Osteoblast (primary cell): Measurements from ENCODE around the gene OTUB2. TPM values are rescaled to one million over a fixed set of nuclear protein-coding genes. Genes with fewer than 3 reads are reported as not detected.

Experiments
- DNase-seq: peaks from one replicate; pipeline ENCODE4 v3.0.0; 2011; ENCODE audit warnings: low spot score, mixed read lengths; ENCODE audit not compliant: insufficient read length; ENCODE audit errors: missing footprints
- H2AFZ ChIP-seq: 2 replicates; pipeline ENCODE4 v1.6.0; 2011; ENCODE audit warnings: mild to moderate bottlenecking, low read length
- H3K27ac ChIP-seq: 2 replicates; pipeline ENCODE4 v1.5.1; 2011; ENCODE audit warnings: mild to moderate bottlenecking, low read depth, low read length, moderate library complexity
- H3K27me3 ChIP-seq: 2 replicates; pipeline ENCODE4 v1.6.0; 2012; ENCODE audit warnings: mild to moderate bottlenecking, control low read depth, inconsistent platforms, low read length, moderate library complexity; ENCODE audit not compliant: insufficient read depth
- H3K36me3 ChIP-seq: 2 replicates; pipeline ENCODE4 v1.5.1; 2011; ENCODE audit warnings: mild to moderate bottlenecking, low read length, control low read depth, moderate library complexity; ENCODE audit not compliant: insufficient read depth
- H3K4me1 ChIP-seq: 2 replicates; pipeline ENCODE4 v1.5.1; 2011; ENCODE audit warnings: mild to moderate bottlenecking, low read length, control low read depth, moderate library complexity; ENCODE audit not compliant: insufficient read depth
- H3K4me2 ChIP-seq: 2 replicates; pipeline ENCODE4 v1.6.0; 2011; ENCODE audit warnings: mild to moderate bottlenecking, low read length; ENCODE audit not compliant: insufficient read depth
- H3K4me3 ChIP-seq: fragments of 200-600 bp; sonication (generic); 3 replicates; pipeline ENCODE4 v1.5.1; 2012; ENCODE audit warnings: mild to moderate bottlenecking, low read length, inconsistent platforms; ENCODE audit not compliant: insufficient read depth
- H3K79me2 ChIP-seq: 2 replicates; pipeline ENCODE4 v1.6.0; 2012; ENCODE audit warnings: mild to moderate bottlenecking, low read length, control low read depth, inconsistent platforms; ENCODE audit not compliant: insufficient read depth
- H3K9me3 ChIP-seq: 2 replicates; pipeline ENCODE4 v1.5.1; 2011; ENCODE audit warnings: low read depth, low read length, control low read depth
- H4K20me1 ChIP-seq: 2 replicates; pipeline ENCODE4 v1.6.0; 2012; ENCODE audit warnings: mild to moderate bottlenecking, low read length, control low read depth; ENCODE audit not compliant: insufficient read depth
- total RNA-seq: library from RNA; depleted of rRNA; stranded (reverse); fragments of >200 nt; gene quantifications from 2 replicates; pipeline ENCODE4 v1.2.3, GENCODE V29; 2012
- TF ChIP-seq, protein P1 (sequence below): IDR thresholded peaks from 2 replicates; pipeline ENCODE4 v1.5.1; 2011; ENCODE audit warnings: mild to moderate bottlenecking, low read depth, low read length, moderate library complexity; ENCODE audit errors: extremely low read depth

Gene OTUB2
- total RNA-seq, 1 donor, result 1.4 TPM

DNA sequence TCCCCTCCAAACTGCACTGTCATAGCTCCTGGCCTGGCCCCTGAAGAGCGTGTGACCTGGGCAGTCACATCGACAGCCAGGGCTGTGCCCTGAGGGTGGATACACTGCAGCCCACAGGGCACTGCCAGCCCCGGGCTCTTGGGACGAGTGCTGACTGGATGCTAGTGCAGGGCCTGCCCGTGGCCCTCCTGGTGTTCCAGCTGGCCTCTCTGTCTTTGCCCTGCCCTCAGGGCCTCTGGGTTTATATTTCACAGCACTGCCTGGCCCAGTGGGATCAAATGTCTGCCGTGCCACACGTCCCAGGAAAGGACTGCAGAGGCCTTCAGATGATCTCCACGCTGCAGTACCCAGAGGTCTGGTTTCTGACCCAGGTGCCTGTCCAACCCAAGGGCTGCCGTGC is 39.2 kb upstream of the OTUB2 start:
- Histone ChIP-seq H4K20me1 (no peaks in the 10 kb centered on the region), H3K27me3 (no peaks in the 10 kb centered on the region), H2AFZ (no peak overlapping the region), H3K4me2 (no peak overlapping the region), H3K9me3 (no peaks in the 10 kb centered on the region), H3K4me3 (no peak overlapping the region), H3K27ac (no peak overlapping the region), H3K4me1 (peaks cover 20% of the 10 kb centered on the region), H3K36me3 (no peaks in the 10 kb centered on the region), H3K79me2 (no peaks in the 10 kb centered on the region)
- TF ChIP-seq, protein P1, sequence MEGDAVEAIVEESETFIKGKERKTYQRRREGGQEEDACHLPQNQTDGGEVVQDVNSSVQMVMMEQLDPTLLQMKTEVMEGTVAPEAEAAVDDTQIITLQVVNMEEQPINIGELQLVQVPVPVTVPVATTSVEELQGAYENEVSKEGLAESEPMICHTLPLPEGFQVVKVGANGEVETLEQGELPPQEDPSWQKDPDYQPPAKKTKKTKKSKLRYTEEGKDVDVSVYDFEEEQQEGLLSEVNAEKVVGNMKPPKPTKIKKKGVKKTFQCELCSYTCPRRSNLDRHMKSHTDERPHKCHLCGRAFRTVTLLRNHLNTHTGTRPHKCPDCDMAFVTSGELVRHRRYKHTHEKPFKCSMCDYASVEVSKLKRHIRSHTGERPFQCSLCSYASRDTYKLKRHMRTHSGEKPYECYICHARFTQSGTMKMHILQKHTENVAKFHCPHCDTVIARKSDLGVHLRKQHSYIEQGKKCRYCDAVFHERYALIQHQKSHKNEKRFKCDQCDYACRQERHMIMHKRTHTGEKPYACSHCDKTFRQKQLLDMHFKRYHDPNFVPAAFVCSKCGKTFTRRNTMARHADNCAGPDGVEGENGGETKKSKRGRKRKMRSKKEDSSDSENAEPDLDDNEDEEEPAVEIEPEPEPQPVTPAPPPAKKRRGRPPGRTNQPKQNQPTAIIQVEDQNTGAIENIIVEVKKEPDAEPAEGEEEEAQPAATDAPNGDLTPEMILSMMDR, result no peak
- peak; percentile 64 for DNase-seq

DNA sequence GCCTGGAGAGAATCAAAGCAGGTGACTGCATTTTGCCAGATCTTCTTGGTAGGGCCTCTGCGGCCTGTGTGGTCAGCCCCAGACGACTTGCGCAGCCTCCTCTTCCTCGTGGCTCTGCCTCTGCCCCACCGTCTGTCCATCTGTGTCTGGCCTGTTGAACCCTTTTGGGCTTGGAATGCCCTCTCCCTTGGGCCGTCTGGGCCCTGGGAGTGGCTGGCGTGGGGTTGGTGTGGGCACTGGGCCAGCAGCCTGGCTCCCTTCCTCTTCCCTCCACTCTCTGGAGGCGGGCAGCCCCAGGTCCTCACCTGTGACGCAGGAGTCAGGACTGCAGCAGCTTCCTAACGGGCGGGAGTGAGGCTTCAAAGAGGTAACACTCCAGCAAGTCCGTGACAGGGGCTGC is 38.8 kb upstream of the OTUB2 start:
- TF ChIP-seq, protein P1, result no peak
- Histone ChIP-seq H3K79me2 (no peaks in the 10 kb centered on the region), H3K9me3 (no peaks in the 10 kb centered on the region), H2AFZ (no peak overlapping the region), H3K4me3 (no peak overlapping the region), H3K27me3 (no peaks in the 10 kb centered on the region), H3K27ac (no peak overlapping the region), H3K4me1 (peaks cover 20% of the 10 kb centered on the region), H4K20me1 (no peaks in the 10 kb centered on the region), H3K36me3 (no peaks in the 10 kb centered on the region), H3K4me2 (no peak overlapping the region)
- DNase-seq, result no peak

DNA sequence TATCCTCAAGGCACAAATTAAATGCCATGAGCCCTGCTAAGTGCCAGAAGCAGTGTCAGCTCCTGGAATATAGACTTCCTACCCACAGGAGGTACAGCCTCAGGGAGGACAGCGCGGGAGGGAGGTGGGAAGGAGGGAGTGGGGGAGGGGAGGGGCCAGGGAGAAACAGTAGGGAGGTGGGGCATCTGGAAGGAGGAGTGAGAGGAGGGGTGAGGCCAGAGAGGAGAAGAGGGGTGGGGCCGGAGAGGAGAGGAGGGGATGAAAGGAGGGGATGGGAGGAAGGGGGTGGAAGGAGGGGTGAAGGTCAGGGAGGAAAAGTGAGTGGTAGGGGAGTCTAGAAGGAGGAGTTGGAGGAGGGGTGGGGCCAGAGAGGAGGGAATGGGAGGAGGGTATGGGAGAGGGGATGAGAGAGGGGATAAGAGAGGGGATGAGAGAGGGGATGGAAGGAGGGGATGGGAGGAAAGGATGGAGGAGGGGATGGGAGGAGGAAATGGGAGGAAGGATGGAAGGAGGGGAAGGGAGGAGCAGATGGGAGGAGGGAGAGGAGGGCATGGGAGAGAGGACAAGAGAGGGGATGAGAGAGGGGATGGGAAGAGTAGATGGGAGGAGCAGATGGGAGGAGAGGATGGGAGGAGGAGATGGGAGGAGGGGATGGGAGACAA is 38.2 kb upstream of the OTUB2 start:
- no peaks in the 10 kb centered on the region for H3K9me3 ChIP-seq
- H3K27ac ChIP-seq, result no peak overlapping the region
- H3K4me3 ChIP-seq, result no peak overlapping the region
- no peaks in the 10 kb centered on the region for H3K27me3 ChIP-seq
- H3K36me3 ChIP-seq, result no peaks in the 10 kb centered on the region
- H2AFZ ChIP-seq, result no peak overlapping the region
- peaks cover 20% of the 10 kb centered on the region for H3K4me1 ChIP-seq
- TF ChIP-seq, protein P1, result no peak
- H3K79me2 ChIP-seq, result no peaks in the 10 kb centered on the region
- no peak overlapping the region for H3K4me2 ChIP-seq
- DNase-seq, result no peak
- H4K20me1 ChIP-seq, result no peaks in the 10 kb centered on the region

DNA sequence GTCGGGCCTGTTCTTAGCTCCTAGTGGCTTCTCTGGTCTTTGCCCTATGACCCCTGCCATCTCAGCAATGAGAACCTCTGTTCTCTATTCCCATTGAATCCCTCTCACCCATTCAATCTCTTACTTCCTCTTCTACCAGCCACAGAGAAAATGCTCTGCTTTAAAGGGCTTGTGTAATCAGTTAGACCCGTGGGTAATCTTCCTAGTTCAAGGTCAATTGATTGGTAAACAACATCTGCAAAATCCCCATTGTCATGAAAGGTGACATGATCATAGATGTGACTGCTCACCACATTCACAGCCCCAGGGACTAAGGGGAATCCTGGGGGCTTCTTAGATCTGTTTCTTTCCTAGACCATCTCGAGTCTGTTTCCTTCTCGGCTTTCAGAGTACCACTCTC is 36.2 kb upstream of the OTUB2 start:
- H3K79me2 ChIP-seq, result no peaks in the 10 kb centered on the region
- TF ChIP-seq, protein P1, result no peak
- no peaks in the 10 kb centered on the region for H4K20me1 ChIP-seq
- no peaks in the 10 kb centered on the region for H3K36me3 ChIP-seq
- H3K4me2 ChIP-seq, result no peak overlapping the region
- no peaks in the 10 kb centered on the region for H3K9me3 ChIP-seq
- H3K4me1 ChIP-seq, result peaks cover 12% of the 10 kb centered on the region
- H3K27me3 ChIP-seq, result no peaks in the 10 kb centered on the region
- no peak overlapping the region for H3K27ac ChIP-seq
- no peak overlapping the region for H2AFZ ChIP-seq
- H3K4me3 ChIP-seq, result no peak overlapping the region
- DNase-seq, result no peak
